ENCODE measurements around the gene FHIT.
"Not testable (repeated sequence)": the region's sequence is repeated elsewhere in the genome, so short reads cannot be mapped to it uniquely, and the experiment has no call there.

The FHIT gene

GRCh38 chr3:60542995-60543394 lies 708.3 kb downstream of the FHIT start:
- DNase-seq = no peak

- DNase-seq = not testable (repeated sequence)
Observed at GRCh38 chr3:60539394-60539793, 711.9 kb downstream of the FHIT start.

GRCh38 chr3:60536420-60536819 lies 714.8 kb downstream of the FHIT start:
- no peak for DNase-seq

- DNase-seq = no peak
Observed at GRCh38 chr3:60531759-60532158, 719.5 kb downstream of the FHIT start.

DNA sequence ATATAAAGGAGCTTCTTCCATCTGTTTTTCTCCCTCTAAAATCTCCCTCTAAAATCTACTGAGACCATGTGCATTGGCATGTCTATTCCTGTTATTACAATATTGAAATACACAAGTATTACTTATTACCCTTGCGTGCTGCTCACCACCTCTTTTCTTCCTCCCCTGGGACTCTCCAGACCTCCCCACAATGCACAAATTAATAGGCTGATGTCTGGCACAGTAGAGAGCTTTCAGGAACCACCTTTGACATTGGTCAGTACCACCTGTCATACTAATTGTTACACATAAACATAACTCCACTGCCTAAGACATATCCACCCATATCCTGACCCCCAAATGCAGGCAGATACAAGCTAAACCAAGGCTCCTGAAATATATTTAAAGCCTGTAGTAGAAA lies 722.6 kb downstream of the FHIT start:
- no peak for DNase-seq

- DNase-seq = no peak
Observed at GRCh38 chr3:60523536-60523935, 727.7 kb downstream of the FHIT start.

- DNase-seq = no peak
Observed at GRCh38 chr3:60517134-60517533, 734.1 kb downstream of the FHIT start.

DNA sequence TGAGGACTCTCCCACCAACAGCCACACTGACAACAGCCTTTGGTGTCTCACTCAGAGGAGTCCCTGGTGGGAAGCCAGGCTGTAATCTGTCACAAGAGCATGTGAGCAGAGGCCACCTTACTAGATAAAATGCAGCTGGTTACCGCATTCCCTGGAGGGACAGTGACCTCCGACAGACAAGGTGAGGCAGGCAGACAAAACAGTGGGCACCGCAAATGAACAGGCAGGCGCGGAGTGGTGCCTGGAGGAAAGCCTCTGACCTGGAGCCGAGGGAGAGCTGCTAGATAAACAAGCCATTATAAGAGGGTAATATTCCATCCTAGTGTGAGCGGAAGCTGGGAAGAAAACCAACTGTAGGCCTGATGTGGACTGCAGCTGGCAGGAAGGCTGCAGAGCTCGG lies 736.4 kb downstream of the FHIT start:
- DNase-seq = no peak

DNA sequence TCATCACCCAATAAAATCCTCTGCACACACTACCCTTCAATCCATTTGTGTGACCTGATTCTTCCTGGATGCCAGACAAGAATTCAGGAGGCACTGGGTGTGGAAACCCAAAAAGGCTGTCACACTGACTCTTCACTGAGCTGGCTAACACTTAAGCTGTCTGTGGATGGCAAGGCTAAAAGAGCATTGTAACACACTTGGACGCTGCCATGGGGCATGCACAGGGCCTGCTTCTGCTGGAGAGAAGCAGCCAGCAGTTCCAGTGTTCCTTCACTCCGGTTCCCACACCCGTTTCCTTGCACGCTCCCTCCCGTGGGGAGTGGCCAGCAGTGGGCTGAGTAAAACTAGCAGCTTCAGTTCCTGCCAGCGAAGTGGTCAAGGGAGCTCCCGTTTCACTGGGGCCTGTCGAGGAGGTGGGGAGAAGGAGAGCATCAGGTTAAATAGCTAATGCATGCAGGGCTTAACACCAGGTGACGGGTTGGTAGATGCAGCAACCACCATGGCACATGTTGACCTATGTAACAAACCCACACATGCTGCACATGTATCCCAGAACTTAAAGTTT lies 737.1 kb downstream of the FHIT start:
- no peak for DNase-seq

- DNase-seq = no peak
Observed at GRCh38 chr3:60513241-60513640, 738.0 kb downstream of the FHIT start.

- no peak for DNase-seq
Observed at GRCh38 chr3:60512506-60512905, 738.7 kb downstream of the FHIT start.

DNA sequence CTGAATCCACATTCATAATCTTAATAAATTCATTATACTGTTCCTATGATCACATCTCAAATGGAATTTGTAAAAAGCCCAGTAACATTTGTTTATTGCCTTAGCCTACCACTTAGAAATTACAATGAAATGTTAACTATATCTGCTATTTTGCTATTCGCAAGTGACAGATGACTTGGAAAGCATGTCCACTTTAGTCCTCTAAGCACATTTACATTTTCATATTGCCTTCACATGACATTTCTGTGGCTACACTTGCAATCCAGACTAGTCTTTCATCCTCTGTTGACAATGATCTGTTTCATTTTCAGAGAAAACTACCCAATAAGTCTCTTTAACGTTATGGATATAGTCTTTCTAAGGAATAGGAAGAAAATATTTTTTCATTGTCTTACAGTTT lies 741.8 kb downstream of the FHIT start:
- DNase-seq = no peak

DNA sequence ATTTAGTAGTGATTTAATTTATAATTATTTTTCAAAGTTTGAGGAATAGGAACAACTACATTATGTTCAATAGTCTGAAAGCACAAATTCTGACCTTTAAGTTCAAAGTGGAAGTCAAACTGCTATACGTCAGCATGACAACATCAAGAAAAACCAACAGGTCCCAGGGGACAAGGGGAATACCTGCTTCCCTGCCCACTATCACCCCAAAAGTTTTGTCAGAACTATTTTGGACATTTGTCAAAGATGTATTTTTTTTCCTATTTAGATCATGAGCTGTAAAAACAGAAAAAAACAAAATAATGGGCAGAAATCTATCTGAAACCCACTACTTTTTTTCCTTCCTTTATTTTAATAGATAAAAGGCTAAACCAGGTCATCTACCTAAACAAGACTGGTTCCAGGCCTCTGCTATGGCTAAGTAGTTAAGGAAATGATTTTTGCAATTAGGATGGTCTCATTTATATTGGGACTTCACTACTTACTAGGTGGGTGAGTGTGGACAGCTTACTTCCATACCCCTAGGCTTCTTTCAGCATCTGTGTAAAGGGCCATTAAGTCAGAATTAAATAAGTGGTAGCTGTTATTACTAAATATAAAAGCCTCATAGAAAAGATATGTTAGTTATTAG lies 746.3 kb downstream of the FHIT start:
- no peak for DNase-seq

GRCh38 chr3:60501314-60501713 lies 749.9 kb downstream of the FHIT start:
- no peak for DNase-seq

GRCh38 chr3:60497902-60498301 lies 753.4 kb downstream of the FHIT start:
- no peak for DNase-seq

GRCh38 chr3:60490992-60491391 lies 760.3 kb downstream of the FHIT start:
- no peak for DNase-seq

- DNase-seq = no peak
Observed at GRCh38 chr3:60475096-60475495, 776.2 kb downstream of the FHIT start.

DNA sequence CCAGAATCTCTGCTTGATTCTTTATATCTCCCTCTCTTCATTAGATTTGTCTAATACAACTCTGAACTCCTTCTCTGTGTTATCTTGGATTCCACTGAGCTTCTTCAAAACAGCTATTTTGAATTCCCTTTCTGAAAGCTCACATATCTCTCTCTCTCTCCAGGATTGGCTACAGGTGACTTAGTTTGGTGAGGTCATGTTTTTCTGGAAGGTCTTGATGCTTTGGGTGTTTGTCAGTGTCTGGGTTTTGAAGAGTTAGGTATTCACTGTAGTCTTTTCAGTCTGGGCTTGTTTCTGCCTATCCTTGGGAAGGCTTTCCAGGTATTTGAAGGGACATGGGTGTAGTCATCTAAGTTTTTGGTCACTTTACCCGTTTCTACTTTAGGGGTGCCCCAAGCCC lies 781.8 kb downstream of the FHIT start:
- no peak for DNase-seq

DNA sequence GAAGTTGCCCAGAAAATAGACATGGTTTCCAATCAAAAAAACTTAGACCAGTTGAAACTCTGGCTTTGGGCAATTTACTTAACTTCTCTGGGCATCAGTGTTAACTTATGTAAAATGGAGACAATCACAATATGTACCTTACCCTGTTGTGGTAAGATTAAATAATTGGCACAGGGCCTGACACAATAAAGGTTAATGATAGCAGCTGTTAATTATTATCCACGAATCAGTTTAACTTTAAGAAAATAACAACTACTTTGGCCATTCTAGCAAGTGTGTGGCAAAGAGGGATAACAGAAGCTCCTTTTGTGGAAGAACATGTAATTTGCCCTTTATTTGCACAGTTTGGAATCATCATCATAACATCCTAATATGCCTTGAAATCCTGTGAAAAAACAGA lies 787.6 kb downstream of the FHIT start:
- no peak for DNase-seq

DNA sequence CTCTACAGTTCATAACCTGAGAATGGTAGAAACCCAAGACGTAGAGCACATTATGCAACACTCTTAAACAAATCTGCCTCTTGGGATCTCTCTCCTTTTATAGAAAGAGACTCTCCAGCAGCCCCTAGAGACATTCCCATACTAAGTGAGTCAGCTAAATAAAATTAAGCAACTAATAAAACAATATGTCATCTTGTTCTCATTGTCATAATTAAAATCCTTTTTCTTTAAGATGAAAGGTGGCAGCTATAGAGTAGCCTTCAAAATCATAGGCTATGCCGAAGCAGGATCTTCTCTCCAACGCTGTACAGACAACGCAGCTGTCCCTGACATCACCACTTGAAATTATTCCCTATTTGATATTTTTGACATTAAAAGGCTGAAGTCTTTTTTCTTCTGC lies 790.0 kb downstream of the FHIT start:
- DNase-seq = no peak

GRCh38 chr3:60456180-60456579 lies 795.1 kb downstream of the FHIT start:
- no peak for DNase-seq

GRCh38 chr3:60453326-60453725 lies 797.9 kb downstream of the FHIT start:
- DNase-seq = no peak

DNA sequence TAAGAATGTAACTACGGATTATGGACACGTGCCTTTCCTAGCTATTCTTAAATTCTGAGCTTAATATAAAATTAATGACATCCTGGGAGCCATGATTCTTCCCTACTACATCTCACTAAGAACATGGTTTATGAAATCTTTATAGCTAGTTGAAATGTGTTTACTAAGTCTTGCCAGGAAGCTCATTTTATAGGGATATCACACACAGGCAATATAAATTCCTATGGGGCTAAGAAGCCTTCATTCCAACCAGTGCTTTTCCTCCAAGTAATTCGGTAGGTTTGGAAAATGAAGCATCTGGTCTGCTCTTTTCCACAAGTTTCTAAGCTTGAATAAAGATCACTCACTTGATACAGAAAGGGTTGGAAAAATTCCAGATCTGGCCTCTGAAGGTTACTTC lies 802.6 kb downstream of the FHIT start:
- DNase-seq = no peak

DNA sequence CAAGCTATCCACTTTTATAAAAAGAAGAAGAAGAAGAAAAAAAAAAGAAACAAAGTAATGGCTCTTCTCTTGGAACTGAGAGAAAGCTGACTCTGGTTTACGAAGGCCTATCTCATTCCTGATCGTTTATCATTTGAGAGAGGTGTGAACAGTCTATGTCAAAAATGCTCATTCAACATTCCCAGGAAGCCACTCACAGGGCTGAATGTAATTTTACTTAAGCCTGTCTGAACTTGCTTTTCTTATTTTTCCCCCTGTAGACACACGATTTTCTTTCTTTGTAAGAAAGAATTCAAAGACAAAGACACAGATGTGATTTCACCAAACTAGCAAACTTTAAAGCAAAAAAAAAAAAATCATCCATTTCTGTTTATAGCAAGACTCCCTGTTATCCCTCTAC lies 805.8 kb downstream of the FHIT start:
- DNase-seq = no peak

DNA sequence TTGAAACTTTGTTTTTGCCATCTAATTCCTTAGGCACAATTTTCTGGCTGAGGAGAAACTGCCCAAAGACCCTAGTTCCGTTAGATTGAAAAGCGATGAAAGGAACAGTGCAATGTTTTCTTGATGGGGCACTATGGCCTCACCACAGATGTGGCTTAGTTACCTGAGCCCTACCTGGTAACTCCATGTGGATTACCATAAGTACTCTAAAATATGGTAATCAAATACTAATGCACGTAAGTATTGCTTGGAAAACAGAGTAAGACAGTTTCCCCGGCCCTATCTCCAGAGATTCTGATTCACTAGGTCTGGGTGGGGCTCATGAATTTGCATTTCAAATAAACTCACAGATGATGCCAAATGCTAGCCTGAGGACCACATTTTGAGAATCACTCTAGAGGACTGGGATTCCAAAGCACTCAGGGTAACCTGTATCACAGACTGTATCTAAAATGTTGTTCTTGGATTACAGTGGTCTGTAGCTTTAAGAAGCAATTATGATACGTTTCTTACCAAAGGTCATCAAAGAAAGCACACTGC lies 806.3 kb downstream of the FHIT start:
- DNase-seq = no peak
